Caco-2 (cell line): Measurements from ENCODE around the gene HIPK2. TPM values are rescaled to one million over a fixed set of nuclear protein-coding genes. Genes with fewer than 3 reads are reported as not detected.

Experiments used
- Bru-seq: library from RNA; stranded (reverse); fragments of 400-500 nt; gene quantifications from one replicate; lab custom pipeline; 2021; lab: Mats Ljungman, UMichigan
- BruChase-seq, 2 experiments: library from RNA; stranded (reverse); fragments of 400-500 nt; gene quantifications; one replicate each; lab custom pipeline; 2021; lab: Mats Ljungman, UMichigan
- BruUV-seq: library from RNA; stranded (reverse); fragments of 400-500 nt; replicated peaks from 2 replicates; lab custom pipeline; 2021; lab: Mats Ljungman, UMichigan
- CTCF ChIA-PET: fragments of 300-600 bp; sonication (Branson Sonifier 250); formaldehyde crosslinking; loops from one replicate; lab custom pipeline; 2022; ENCODE audit warnings: antibody characterized with exemption; lab: Charles Lee
- POLR2A ChIA-PET: fragments of 300-600 bp; sonication (Branson Sonifier 250); formaldehyde crosslinking; loops from one replicate; lab custom pipeline; 2022; ENCODE audit warnings: antibody characterized with exemption; lab: Charles Lee
- DNase-seq, 2 experiments: peaks; one replicate each; pipeline versions ENCODE4 v3.0.0 to v3.0.0-alpha.2; 2020 to 2022
- H3K27me3 ChIP-seq: replicated peaks from 2 replicates; pipeline ENCODE4 v1.6.0; 2011; ENCODE audit warnings: low read length; ENCODE audit not compliant: control insufficient read depth, insufficient read depth
- H3K36me3 ChIP-seq: 2 replicates; pipeline ENCODE4 v1.5.1; 2011; ENCODE audit warnings: low read length; ENCODE audit not compliant: control insufficient read depth, insufficient read depth
- H3K4me1 ChIP-seq: fragments of 250-450 bp; sonication (Bioruptor Pico); 2 replicates; pipeline ENCODE4 v1.5.1; 2020; ENCODE audit warnings: mild to moderate bottlenecking
- H3K4me3 ChIP-seq: 2 replicates; pipeline ENCODE4 v1.5.1; 2011; ENCODE audit warnings: low read depth, mild to moderate bottlenecking, control low read depth, low read length
- H3K9me3 ChIP-seq: fragments of 250-450 bp; sonication (Bioruptor Pico); 2 replicates; pipeline ENCODE4 v1.5.1; 2020; ENCODE audit warnings: mild to moderate bottlenecking, moderate library complexity
- H3K27ac Mint-ChIP-seq: one replicate; pipeline ENCODE4 v1.8.0; 2022; ENCODE audit warnings: mixed read lengths; ENCODE audit not compliant: unreplicated experiment
- H3K27me3 Mint-ChIP-seq: one replicate; pipeline ENCODE4 v1.8.0; 2022; ENCODE audit warnings: mixed read lengths; ENCODE audit not compliant: insufficient read depth, unreplicated experiment
- H3K36me3 Mint-ChIP-seq: one replicate; pipeline ENCODE4 v1.8.0; 2022; ENCODE audit warnings: mild to moderate bottlenecking, mixed read lengths; ENCODE audit not compliant: insufficient read depth, unreplicated experiment
- H3K4me1 Mint-ChIP-seq: one replicate; pipeline ENCODE4 v1.8.0; 2022; ENCODE audit warnings: low read depth, mixed read lengths; ENCODE audit not compliant: unreplicated experiment
- H3K4me3 Mint-ChIP-seq: one replicate; pipeline ENCODE4 v1.8.0; 2022; ENCODE audit warnings: mild to moderate bottlenecking, moderate library complexity, mixed read lengths; ENCODE audit not compliant: unreplicated experiment
- H3K9me3 Mint-ChIP-seq: one replicate; pipeline ENCODE4 v1.8.0; 2022; ENCODE audit warnings: mixed read lengths; ENCODE audit not compliant: unreplicated experiment
- CTCF ChIP-seq, 2 experiments: fragments of 200-600 bp in 1 of 2; IDR thresholded peaks; 1 replicate in 1 of 2; 2 replicates in 1 of 2; pipeline versions ENCODE4 v1.5.1 to v1.8.0; 2011 to 2022; ENCODE audit warnings: antibody characterized with exemption in 1 of 2, control low read depth in 1 of 2, inconsistent platforms in 1 of 2, low read depth in 1 of 2, low read length in 1 of 2, mild to moderate bottlenecking in 1 of 2, moderate library complexity in 1 of 2; ENCODE audit not compliant: insufficient read depth in 1 of 2, severe bottlenecking in 1 of 2, unreplicated experiment in 1 of 2
- intact Hi-C: fragments of 100-400 bp; cut with micrococcal nuclease; formaldehyde crosslinking; loops from one replicate; pipeline ENCODE4 v1.10.0; 2022; ENCODE audit not compliant: unreplicated experiment
- long read RNA-seq: library from polyadenylated mRNA; stranded (forward); transcript quantifications from one replicate; pipeline ENCODE4 v2.0.0, GENCODE V29; 2022
- total RNA-seq: library from RNA; stranded (reverse); gene quantifications from 2 replicates; pipeline ENCODE4 v1.2.3, GENCODE V29; 2022

Gene HIPK2
- 35.6 and 42.8 TPM in 2 replicates for total RNA-seq
- Bru-seq, nascent RNA = percentile 73 among the genes with signal in this experiment
- percentile 73 among the genes with signal in this experiment for BruChase-seq, experiment 1, labeled RNA remaining after a 2-hour chase
- BruChase-seq, experiment 2, labeled RNA remaining after a 6-hour chase = percentile 86 among the genes with signal in this experiment
- long read RNA-seq, partial matches to known transcripts = 2 of 20 reads
- long read RNA-seq, other reads (novel, unspliced or antisense) = 18 of 20 reads

GRCh38 chr7:139777948-139778841, at the start of gene HIPK2:
TSS of gene HIPK2 (minus strand) at chr7:139777998. CDS start at chr7:139777623, 375 bp downstream.
- CTCF ChIA-PET = interaction anchor here (0.6 to 1.4 kb wide), 3 partner anchors 20 to 132 kb away, joined by 3 to 4 read pairs (median 3); no protein-coding TSS in a partner anchor
- Mint-ChIP-seq H3K36me3 (no peaks in the 10 kb centered on the region), H3K4me3 (peak within 1 kb of the TSS; percentile 94), H3K9me3 (no peaks in the 10 kb centered on the region), H3K4me1 (peaks cover 7% of the 10 kb centered on the region), H3K27ac (peak within 1 kb of the TSS; percentile 75), H3K27me3 (peaks cover 4% of the 10 kb centered on the region)
- peak; percentile 72 to 84 for DNase-seq
- Histone ChIP-seq H3K9me3 (no peaks in the 10 kb centered on the region), H3K4me3 (peak within 1 kb of the TSS; percentile 80), H3K27me3 (no peaks in the 10 kb centered on the region), H3K36me3 (no peaks in the 10 kb centered on the region), H3K4me1 (no peaks in the 10 kb centered on the region; the same call in 1 of the 2 replicates)
- BruUV-seq = no TSS peak
- no peak for TF ChIP-seq CTCF (IDR thresholded peaks at IDR 0.05; ENCODE audit: insufficient read depth in 1 of 2, low read depth in 1 of 2, low read length in 1 of 2, severe bottlenecking in 1 of 2, unreplicated experiment in 1 of 2)
- intact Hi-C loops = loop anchor here (2.0 to 5.0 kb wide), 3 partner anchors 49 to 131 kb away; partner anchors contain the start of gene TBXAS1
- POLR2A ChIA-PET = interaction anchor here (0.6 to 1.3 kb wide), 2 partner anchors 99 to 805 kb away, joined by 4 to 9 read pairs; no protein-coding TSS in a partner anchor

GRCh38 chr7:139827042-139827441, 49.2 kb upstream of the HIPK2 start:
- H3K4me3 ChIP-seq = no peak overlapping the region
- peaks cover 5% of the 10 kb centered on the region for H3K27me3 Mint-ChIP-seq
- no peaks in the 10 kb centered on the region for H3K36me3 Mint-ChIP-seq
- no TSS peak for BruUV-seq
- POLR2A ChIA-PET = no interaction called here
- peak in 1 of 2 experiments; percentile 47 for DNase-seq
- H3K9me3 Mint-ChIP-seq = no peaks in the 10 kb centered on the region
- no peak overlapping the region for H3K4me3 Mint-ChIP-seq
- CTCF ChIA-PET = interaction anchor here (1.0 kb wide), 1 partner anchor 208 kb away, joined by 3 read pairs; no protein-coding TSS in a partner anchor
- H3K36me3 ChIP-seq = no peaks in the 10 kb centered on the region
- peaks cover 8% of the 10 kb centered on the region for H3K4me1 Mint-ChIP-seq
- peak in 1 of 2 experiments; percentile 40 for TF ChIP-seq CTCF (IDR thresholded peaks at IDR 0.05; ENCODE audit: insufficient read depth in 1 of 2, low read depth in 1 of 2, low read length in 1 of 2, severe bottlenecking in 1 of 2, unreplicated experiment in 1 of 2)
- intact Hi-C loops = loop anchor here (1.0 to 5.0 kb wide), 3 partner anchors 50 to 208 kb away; partner anchors contain the start of gene HIPK2
- no peaks in the 10 kb centered on the region; the same call in 1 of the 2 replicates for H3K4me1 ChIP-seq
- H3K27me3 ChIP-seq = no peaks in the 10 kb centered on the region
- no peak overlapping the region for H3K27ac Mint-ChIP-seq
- H3K9me3 ChIP-seq = no peaks in the 10 kb centered on the region
